Measurements from ENCODE around the gene PLN.

PLN gene

DNA sequence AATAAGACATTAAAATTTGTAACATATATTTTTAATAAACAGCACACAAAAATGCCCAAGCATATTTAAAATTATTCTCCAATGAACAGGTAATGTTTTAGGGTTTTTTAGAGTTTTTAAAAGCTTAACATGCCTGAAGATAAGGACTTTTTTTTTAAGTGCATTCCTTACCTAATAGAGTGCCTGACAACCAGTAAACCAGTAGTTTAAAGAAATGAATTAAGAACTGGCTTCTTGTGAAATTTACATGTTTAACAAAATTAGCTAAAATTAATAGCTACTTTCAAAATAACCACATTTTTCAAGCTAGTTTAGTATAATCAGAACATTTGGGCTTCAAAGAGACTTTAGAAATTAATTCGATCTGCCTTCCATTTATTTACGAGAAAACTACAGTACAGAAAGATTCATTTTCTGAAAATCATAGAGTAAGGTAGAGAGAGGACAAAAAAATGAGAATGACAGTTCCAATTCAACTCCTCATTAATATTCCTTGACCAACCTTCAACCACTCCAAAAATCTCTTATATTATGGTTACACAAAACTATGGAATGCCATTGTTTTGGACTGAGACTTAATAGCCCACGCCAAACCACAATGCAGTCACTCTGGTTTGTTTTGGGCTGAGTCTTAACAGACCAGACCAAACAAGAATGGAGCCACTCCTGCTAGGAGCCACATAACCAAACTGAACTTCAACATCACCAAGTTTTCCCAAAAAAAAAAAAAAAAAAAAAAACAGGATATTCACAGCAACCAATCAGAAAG is 5.7 kb upstream of the PLN start:
- DNase-seq, result no peak

- DNase-seq, result no peak
Measured at GRCh38 chr6:118544105-118544504, 4.0 kb upstream of the PLN start.

- DNase-seq, result no peak
Measured at GRCh38 chr6:118546164-118546879, 1.8 kb upstream of the PLN start.

DNA sequence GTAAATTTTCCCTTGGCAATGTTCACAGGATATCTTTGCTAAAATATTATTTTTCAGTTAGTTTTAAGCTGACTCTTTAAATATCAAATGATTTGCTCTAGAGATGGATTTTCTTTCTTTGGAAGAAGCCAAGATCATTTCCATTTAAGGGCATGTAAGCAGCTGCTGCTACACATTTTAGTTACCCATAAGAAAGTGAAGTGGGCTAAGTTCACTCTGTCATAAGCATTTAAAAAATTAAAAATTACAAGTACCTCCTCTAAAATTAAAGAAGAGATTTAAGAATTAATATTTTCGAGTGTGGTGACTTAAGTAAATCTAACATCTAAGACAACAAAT is 1.2 kb upstream of the PLN start:
- no peak for DNase-seq

GRCh38 chr6:118548613-118549012 is 517 bp downstream of the PLN start:
- DNase-seq, result no peak

GRCh38 chr6:118551063-118552053 is 3.3 kb downstream of the PLN start:
- no peak for DNase-seq

GRCh38 chr6:118553132-118553531 is 5.0 kb downstream of the PLN start:
- no peak for DNase-seq

DNA sequence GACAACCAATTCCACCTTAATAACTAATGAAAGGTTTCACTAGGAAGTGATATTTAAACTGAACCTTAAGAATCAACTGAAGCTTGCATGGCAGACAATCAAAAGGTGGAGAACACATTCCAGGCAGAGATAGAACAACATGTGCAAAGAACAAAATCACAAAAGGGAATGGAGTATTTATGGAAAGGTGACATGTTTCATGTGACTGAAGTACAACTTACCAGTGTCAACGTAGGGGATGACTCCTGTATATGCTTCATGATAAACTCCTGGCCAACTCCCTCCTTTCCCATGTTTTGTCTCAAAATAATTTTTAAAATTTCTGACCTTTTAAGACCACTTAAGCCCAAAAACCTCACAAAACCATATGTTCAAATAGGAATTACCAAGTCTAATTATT is 6.6 kb downstream of the PLN start:
- DNase-seq, result no peak

- DNase-seq, result peak; percentile 15
Measured at GRCh38 chr6:118558464-118559217, 10.5 kb downstream of the PLN start.

DNA sequence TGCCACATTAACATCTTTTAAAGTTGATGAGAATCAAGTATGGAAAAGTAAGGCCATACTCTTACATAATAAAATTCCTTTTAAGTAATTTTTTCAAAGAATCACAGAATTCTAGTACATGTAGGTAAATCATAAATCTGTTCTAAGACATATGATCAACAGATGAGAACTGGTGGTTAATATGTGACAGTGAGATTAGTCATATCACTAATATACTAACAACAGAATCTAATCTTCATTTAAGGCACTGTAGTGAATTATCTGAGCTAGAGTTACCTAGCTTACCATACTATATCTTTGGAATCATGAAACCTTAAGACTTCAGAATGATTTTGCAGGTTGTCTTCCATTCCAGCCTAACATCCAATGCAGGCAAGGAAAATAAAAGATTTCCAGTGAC is 11.6 kb downstream of the PLN start:
- DNase-seq, result no peak

DNA sequence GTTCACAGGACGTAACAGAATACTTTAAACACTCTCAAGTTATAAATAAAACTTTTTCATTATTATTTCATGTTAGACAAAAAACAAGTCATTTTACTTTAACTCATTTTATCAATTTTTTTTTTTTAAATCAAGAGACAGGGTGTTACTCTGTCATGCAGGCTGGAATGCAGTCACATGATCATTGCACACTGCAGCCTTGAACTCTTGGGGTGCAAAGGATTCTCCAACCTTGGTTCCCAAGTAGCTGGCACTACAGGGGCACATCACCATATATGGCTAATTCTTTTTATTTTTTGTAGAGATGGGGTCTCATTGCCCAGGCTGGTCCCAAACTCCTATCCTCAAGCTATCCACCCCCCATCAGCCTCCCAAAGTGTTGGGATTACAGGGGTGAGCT is 14.2 kb downstream of the PLN start:
- DNase-seq, result no peak

DNA sequence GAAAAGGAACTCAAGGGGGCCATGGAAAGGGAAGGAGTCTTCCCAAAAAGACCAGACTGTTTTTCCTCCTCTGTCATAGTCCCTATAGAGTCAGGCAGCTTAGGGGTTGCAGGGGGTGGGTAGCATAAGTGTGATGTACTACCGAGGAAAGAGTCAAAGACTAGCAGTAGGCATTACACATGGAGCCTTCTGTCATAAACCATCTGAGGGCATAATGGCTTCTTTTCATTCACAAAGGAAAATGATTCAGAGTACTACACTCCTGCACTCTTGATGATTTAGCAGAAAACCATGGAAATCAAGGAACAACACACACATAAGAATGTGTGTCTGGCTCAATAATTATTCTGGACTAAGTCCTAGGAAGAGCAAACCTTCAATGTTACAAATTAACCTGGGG is 14.9 kb downstream of the PLN start:
- DNase-seq, result no peak

GRCh38 chr6:118565311-118565960 is 17.3 kb downstream of the PLN start:
- peak; percentile 16 for DNase-seq

DNA sequence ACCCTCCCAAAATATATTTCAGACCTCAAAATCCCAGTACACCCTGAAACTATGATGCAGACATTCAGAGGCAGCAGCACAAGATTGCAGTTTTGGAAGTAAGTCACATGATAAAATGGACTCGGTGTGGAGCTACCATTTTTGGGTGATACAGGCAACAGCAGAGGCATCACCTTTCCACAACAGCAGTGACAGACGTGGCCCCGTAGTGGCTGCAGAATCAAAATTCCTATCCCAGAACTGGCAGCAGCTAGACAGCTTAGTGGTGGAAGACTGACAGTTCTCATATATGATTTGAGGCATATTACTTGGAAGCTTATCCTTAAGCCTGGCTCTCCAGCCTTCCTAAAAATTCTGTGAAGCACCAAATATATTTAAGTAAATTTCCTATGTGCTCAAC is 19.9 kb downstream of the PLN start:
- DNase-seq, result no peak

DNA sequence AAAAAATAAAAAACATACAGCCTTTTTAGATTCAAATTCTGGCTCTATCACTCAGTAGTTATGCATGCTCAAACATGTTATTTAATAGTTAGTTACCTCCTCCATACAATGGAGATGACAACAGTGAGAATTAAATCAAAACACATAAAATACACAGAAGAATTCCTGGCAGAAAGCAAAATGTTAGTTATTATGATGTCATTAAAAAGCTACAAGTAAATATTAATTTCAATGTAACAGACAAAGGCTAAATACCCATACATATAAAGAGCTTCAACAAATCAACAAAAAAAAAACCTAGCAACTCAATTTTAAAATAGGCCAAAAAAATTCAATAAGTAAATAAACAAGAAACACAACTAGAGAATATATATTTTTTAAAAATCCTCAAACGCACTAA is 21.4 kb downstream of the PLN start:
- no peak for DNase-seq

- DNase-seq, result no peak
Measured at GRCh38 chr6:118571121-118571520, 23.0 kb downstream of the PLN start.

GRCh38 chr6:118574051-118574865 is 26.2 kb downstream of the PLN start:
- no peak for DNase-seq

DNA sequence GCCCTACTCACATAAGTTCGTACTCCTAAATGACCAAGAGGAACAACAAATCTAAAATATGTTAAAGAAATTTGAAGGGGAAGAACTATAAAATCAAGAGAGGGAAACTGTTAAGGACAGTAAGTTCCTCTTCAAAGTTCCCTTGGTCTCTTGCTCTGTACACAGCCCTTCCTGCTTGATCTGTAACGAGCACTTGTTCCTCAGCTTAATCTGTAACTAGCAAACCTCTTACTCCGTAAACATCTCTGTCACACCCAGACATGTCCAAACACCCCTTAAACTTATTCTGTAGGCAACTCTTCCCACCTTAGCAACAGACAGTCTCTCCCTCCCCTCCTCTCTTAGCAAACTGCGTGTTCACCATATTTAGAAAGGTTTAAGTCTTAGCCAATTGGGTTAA is 29.9 kb downstream of the PLN start:
- no peak for DNase-seq

- DNase-seq, result no peak
Measured at GRCh38 chr6:118578617-118579016, 30.5 kb downstream of the PLN start.

GRCh38 chr6:118579786-118580185 is 31.7 kb downstream of the PLN start:
- no peak for DNase-seq

Data from effector CD4-positive, alpha-beta T cell (primary cell).